HG02973 (cell line): ENCODE results near the gene C4B.
"Not testable (repeated sequence)": the region's sequence is repeated elsewhere in the genome, so short reads cannot be mapped to it uniquely, and the experiment has no call there.

Source experiments
- ATAC-seq: cut with Tn5 transposase; IDR thresholded peaks from one replicate; pipeline ENCODE4 v1.9.1; 2021; ENCODE audit warnings: moderate library complexity; ENCODE audit not compliant: unreplicated experiment

Gene C4B

DNA sequence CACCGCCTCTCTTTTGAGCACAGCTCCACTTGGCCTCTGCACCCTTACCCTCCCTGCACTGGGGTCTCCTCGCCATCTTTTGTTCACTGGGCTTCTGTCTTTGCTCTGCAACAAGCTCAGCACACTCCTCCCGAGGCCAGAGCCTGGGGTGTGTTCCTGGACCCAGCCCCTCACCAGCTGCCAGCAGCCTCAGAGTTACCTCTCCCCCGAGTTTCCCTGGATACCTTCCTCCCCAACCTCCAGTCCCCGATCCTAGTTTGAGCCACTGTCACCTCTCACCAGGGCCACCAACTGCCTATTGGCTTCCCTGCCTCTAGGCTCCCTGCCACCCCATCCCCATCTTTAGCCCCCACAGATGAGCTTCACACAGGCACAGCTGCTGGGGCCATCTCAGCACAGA lies 36.0 kb downstream of the C4B start:
- ATAC-seq = no peak

DNA sequence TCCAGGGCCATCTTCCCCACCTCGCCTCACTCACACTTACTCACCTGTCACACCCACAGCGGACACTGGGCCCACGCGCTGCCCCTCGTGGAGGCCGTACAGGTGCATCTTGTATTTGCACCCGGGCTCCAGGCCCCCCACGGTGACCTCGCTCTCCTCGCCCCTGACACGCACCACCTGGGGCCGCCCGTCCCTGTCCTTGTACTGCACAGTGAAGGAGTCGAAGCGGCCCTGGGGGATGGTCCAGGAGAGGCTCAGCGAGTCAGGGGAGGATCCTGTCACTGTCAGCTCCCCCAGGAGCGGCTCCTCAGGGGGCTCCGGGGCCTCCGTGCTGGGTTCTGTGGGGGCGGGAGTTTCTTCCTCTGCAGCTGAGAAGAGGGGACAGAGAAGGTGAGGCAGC lies 38.0 kb downstream of the C4B start:
- not testable (repeated sequence) for ATAC-seq

GRCh38 chr6:32053314-32053713 lies 38.7 kb downstream of the C4B start:
- not testable (repeated sequence) for ATAC-seq

DNA sequence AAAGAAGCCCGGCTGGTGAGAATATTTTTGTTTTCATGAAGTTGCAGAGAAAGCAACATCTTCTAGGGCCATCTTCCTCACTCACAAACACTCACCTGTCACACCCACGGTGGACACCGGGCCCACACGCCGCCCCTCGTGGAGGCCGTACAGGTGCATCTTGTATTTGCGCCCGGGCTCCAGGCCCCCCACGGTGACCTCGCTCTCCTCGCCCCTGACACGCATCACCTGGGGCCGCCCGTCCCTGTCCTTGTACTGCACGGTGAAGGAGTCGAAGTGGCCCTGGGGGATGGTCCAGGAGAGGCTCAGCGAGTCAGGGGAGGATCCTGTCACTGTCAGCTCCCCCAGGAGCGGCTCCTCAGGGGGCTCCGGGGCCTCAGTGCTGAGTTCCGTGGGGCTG lies 41.2 kb downstream of the C4B start:
- not testable (repeated sequence) for ATAC-seq

DNA sequence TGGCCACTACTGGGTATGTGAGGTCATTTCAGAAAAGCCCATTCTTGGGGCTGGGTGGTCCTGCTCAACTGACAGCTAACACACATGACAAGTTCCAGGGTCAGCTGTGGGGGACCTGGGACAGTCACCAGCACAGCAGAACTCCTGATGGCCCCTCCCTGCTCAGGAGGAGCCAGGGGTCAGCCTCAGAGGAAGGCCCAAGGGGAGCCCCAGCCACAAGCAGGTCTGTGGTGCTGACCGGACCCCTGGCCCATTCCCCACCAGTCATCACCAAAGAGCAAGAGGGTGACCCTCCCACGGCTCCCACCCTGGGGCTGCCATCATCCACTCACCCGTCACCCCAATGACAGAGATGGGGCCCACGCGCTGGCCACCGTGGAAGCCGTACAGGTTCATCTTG lies 41.7 kb downstream of the C4B start:
- no peak for ATAC-seq

- ATAC-seq = no peak
Measured at GRCh38 chr6:32057966-32058365, 43.4 kb downstream of the C4B start.

DNA sequence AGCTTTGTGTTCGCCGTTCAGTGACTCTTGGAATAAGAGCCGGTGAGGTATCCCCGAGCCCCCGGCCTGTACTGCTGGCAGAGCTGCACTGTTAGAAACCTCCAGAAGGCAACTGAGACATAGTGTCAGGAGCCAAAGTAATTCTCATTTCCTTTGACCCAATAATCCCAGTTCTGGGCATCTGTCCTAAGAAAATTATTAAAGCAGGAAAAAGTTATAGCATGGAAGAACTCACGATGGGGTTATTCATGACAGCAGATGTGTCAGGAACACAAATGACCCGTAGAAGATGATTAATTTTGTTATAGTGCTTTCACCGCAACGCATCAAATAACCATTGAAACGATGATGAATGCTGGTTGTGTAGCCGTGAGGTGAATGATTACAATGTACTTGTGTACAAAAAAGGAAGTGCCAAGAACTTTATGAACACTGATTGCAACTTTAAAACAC lies 43.9 kb downstream of the C4B start:
- no peak for ATAC-seq

DNA sequence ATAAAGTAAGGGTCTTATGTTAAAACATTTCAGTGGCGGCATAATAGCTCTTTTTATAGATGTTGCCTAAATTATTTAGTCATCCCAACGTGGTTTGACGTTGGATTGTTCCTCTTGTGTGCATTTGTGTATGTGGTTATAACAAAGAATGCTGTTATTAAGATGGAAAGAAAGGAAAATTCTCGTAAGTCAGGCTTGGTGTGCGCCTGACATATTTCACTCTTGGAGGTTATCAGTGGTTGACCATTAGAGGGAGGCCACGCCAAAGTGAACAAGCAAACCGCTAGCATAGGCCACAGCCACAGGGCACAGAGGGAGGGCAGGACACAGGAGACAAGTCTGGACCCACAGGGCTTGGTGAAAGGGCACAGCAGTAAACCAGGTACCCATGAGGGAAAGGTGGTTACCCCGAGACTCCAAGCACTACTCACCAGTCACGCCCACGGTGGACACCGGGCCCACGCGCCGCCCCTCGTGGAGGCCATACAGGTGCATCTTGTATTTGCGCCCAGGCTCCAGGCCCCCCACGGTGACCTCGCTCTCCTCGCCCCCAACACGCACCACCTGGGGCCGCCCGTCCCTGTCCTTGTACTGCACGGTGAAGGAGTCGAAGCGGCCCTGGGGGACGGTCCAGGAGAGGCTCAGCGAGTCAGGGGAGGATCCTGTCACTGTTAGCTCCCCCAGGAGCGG lies 46.5 kb downstream of the C4B start:
- no peak for ATAC-seq

DNA sequence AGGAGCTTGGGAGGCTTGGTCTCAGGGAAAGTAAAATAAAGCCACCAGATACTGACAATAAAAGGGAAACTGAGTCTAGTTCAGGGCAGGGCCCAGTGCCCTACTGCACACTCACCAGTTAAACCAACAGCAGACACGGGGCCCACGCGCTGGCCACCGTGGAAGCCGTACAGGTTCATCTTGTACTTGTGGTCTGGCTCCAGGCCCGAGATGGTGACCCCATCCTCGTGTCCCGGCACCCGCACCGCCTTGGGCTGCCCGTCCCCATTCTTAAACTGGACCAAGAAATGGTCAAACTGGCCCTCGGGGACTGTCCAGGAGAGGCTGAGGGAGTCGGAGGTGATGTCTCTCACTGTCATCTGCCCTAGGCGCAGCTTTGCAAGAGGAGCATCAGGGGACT lies 50.1 kb downstream of the C4B start:
- ATAC-seq = no peak

DNA sequence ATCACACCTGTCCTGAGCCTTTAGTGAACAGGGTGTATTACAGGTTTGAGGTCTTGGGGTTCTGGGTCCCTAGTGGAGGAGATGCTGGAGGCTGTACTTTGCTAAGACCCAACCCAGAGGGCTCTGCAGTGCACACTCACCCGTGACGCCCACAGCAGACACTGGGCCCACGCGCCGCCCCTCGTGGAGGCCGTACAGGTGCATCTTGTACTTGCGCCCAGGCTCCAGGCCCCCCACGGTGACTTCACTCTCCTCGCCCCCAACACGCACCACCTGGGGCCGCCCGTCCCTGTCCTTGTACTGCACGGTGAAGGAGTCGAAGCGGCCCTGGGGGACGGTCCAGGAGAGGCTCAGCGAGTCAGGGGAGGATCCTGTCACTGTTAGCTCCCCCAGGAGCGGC lies 52.9 kb downstream of the C4B start:
- ATAC-seq = not testable (repeated sequence)

DNA sequence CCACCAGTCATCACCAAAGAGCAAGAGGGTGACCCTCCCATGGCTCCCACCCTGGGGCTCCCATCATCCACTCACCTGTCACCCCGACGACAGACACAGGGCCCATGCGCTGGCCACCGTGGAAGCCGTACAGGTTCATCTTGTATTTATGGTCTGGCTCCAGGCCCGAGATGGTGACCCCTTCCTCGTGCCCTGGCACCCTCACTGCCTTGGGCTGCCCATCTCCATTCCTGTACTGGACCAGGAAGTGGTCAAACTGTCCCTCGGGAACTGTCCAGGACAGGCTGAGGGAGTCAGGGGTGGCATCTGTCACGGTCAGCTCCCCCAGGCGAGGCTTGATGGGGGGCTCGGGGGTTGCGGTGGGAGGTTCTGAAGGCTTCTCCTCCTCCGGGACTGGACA lies 53.7 kb downstream of the C4B start:
- not testable (repeated sequence) for ATAC-seq

- ATAC-seq = no peak
Measured at GRCh38 chr6:32068867-32069266, 54.3 kb downstream of the C4B start.

DNA sequence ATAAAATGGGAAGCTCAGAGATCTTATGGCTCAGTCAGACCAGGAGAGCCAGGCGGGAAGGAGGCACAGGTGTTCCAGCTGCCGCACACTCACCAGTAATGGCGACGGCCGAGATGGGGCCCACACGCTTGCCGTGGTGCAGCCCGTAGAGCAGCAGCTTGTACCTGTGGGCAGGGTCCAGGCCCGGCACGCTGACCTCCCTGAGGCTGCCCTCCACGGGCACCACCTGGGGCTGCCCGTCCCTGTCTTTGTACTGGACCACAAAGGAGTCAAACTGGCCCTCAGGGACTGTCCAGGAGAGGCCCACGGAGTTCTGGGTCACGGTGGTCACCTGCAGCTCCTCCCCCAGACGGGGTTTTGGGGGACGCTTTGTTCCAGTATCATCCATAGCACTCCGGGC lies 54.9 kb downstream of the C4B start:
- ATAC-seq = no peak

DNA sequence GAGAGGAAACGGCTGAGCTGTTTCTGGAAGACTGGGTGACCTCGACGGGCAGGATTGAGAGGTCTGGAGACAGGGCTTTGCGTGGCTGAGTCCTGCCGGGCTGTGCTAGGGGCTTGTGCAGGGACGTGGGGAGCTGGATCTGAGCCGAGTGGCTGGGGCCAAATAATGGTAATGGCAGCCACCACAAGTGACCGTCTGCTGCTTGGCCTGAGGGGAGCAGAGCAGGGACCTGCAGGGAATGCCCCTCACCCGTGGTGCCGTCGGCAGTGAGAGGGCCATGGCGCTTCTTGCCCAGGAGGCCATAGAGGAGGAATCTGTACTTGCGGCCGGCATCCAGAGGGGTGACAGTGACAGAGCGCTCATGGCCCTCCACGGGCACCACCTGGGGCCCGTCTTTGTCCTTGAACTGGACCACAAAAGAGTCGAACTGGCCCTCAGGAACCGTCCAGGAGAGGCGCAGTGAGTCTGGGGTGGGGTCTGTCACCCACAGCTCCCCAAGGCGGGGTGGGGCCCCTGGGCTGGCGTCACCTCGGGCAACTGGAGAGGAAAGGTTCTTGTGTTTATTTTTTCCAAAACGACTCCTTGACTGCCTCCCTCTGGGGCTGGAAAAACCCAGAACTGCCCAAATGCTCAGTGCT lies 55.4 kb downstream of the C4B start:
- no peak for ATAC-seq

GRCh38 chr6:32070814-32071543 lies 56.4 kb downstream of the C4B start:
- no peak for ATAC-seq

DNA sequence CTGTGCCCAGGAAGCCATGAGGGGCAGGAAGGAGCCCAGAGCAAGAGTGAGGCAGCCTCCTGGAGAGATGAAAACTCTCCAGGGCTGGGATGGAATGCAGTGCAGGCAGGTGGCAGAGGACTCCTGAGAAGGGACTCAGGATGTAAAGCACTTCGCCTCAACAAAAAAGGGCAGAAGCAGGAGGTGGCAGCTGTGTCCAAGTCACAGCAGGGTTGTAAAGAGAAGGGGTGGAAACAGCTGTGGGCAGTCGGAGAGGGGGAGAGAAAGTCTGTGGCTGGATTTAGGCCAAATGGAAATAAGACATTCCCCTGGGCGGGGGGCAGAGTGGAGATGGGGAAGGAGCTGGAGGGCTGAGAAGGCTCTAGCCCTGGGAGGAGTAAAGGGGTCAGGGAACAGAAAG lies 58.5 kb downstream of the C4B start:
- ATAC-seq = no peak

DNA sequence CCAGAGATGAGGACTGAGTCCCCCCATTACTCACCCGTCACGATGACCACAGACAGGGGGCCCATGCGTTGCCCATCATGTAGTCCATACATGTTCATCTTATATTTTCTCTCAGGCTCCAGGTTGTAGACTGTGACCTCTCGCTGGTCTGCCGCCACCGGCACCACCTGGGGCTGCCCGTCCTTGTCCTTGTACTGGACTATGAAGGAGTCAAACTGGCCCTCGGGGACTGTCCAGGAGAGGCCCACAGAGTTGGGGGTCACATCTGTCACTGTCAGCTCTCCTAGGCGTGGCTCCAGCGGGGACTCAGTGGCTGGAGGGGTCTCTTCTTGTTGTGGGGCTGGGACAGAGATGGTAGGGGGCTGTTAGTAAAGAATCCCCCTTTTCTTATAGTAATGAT lies 59.0 kb downstream of the C4B start:
- no peak for ATAC-seq

- no peak for ATAC-seq
Measured at GRCh38 chr6:32074996-32075532, 60.5 kb downstream of the C4B start.

DNA sequence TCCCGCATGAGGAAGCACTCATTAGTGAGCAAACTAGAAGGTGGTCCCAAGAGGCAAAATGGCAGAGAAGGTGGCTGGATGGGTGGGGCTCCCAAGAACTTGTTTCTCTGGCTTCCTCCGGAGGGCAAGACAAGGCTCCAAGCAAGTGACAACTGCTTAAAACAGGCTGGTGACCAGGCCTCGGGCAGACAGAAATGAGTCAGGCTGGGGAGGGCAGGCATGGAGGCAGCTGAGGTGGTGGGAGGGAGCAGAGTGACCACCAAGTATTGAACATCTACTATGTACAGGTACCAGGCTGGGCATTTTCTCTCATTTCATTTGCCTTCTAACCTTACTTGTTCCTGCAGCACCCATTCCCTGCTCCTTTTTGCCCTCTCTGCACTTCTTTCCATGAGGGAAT lies 61.2 kb downstream of the C4B start:
- no peak for ATAC-seq

GRCh38 chr6:32076321-32076809 lies 61.8 kb downstream of the C4B start:
- ATAC-seq = no peak

GRCh38 chr6:32079566-32080290 lies 65.1 kb downstream of the C4B start:
- no peak for ATAC-seq
